AG04449 (cell line): ENCODE results near the gene FRAS1.

Experiments used
- CTCF ChIA-PET: fragments of 350-600 bp; formaldehyde crosslinking; extraction: SDS; loops from one replicate; lab custom pipeline; 2021; ENCODE audit warnings: antibody characterized with exemption; lab: Yijun Ruan, JAX
- POLR2A ChIA-PET: fragments of 400-600, 350-600 bp; formaldehyde crosslinking; extraction: SDS; loops from one replicate; lab custom pipeline; 2020; ENCODE audit warnings: antibody characterized with exemption, inconsistent platforms; lab: Yijun Ruan, JAX
- DNase-seq: peaks from one replicate; pipeline ENCODE4 v3.0.0-alpha.2; 2010; ENCODE audit warnings: low read depth, low spot score
- H3K4me3 ChIP-seq: 2 replicates; pipeline ENCODE4 v1.5.1; 2011; ENCODE audit warnings: low read depth, mild to moderate bottlenecking, control low read depth, low read length
- TF ChIP-seq, protein P1 (sequence below): IDR thresholded peaks from one replicate; pipeline ENCODE4 v1.5.1; 2011; ENCODE audit warnings: mild to moderate bottlenecking, moderate library complexity, low read length, control low read depth, inconsistent platforms; ENCODE audit not compliant: insufficient read depth; ENCODE audit errors: missing control alignments

The FRAS1 gene

DNA sequence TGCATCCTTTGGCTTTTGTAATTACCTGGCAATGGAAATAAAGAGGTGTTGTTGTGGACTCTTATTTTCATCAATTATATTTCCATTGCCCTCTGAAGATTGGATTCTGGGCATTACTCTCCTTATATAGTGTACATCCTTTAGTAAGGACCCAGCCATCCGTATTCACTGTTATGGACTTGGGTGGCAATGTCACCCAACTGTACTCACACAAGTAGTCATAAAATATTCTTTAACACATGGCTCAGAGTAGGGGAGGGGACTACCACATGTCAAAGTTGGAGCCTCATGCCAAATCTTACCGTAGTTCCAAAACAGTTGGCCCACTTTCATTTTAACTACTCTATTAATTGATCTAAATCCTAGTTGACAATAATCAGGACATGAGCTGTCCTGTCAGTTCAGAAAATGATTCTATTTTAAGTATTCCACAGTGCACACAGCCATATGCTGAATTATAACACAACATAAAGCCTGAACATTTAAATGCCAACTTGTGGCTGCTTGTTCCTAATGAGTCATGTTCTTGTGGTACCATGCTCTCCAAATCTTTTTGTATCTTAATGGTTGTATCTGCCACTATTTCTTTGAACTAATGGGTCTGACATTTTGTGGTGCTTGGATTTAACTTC, 4.9 kb downstream of the FRAS1 start:
- CTCF ChIA-PET, result interaction anchor here (1.3 kb wide), 1 partner anchor 456 kb away, joined by 4 read pairs; no protein-coding TSS in a partner anchor
- TF ChIP-seq, protein P1, sequence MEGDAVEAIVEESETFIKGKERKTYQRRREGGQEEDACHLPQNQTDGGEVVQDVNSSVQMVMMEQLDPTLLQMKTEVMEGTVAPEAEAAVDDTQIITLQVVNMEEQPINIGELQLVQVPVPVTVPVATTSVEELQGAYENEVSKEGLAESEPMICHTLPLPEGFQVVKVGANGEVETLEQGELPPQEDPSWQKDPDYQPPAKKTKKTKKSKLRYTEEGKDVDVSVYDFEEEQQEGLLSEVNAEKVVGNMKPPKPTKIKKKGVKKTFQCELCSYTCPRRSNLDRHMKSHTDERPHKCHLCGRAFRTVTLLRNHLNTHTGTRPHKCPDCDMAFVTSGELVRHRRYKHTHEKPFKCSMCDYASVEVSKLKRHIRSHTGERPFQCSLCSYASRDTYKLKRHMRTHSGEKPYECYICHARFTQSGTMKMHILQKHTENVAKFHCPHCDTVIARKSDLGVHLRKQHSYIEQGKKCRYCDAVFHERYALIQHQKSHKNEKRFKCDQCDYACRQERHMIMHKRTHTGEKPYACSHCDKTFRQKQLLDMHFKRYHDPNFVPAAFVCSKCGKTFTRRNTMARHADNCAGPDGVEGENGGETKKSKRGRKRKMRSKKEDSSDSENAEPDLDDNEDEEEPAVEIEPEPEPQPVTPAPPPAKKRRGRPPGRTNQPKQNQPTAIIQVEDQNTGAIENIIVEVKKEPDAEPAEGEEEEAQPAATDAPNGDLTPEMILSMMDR, result no peak
- POLR2A ChIA-PET, result no interaction called here
- no peak overlapping the region for H3K4me3 ChIP-seq
- DNase-seq, result no peak

- H3K4me3 ChIP-seq, result no peak overlapping the region
- POLR2A ChIA-PET, result no interaction called here
- no peak for DNase-seq
- TF ChIP-seq, protein P1, result no peak
- CTCF ChIA-PET, result no interaction called here
Measured at GRCh38 chr4:78065508-78066192, 8.5 kb downstream of the FRAS1 start.

- ChIA-PET POLR2A (no interaction called here), CTCF (interaction anchor here (2.4 kb wide), 1 partner anchor 9 kb away, joined by 9 read pairs; no protein-coding TSS in a partner anchor)
- H3K4me3 ChIP-seq, result no peak overlapping the region
- DNase-seq, result no peak
- TF ChIP-seq, protein P1, result no peak
Measured at GRCh38 chr4:78068481-78068880, 11.4 kb downstream of the FRAS1 start.

- ChIA-PET CTCF (interaction anchor here (2.4 kb wide), 1 partner anchor 10 kb away, joined by 9 read pairs; no protein-coding TSS in a partner anchor), POLR2A (no interaction called here)
- no peak overlapping the region for H3K4me3 ChIP-seq
- TF ChIP-seq, protein P1, result no peak
- DNase-seq, result no peak
Measured at GRCh38 chr4:78069319-78069718, 12.2 kb downstream of the FRAS1 start.

DNA sequence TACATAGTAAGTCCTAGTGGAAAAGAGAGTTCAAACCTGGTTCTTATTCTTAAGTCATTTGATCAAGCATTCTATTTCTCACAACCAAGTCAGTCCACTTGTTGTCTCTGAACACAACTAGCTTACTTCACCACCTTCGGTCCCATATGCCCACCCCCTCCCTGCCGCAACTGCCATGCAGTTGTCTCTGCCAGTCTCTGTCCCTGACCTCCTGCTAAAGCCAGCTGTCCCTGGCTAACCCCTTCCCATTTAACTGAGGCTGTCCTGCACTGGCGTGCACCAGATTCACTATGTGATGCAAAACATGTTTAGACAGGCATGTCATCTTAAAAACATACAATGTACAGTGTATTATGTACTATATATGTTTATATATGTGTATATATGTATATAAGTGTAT, 12.7 kb downstream of the FRAS1 start:
- TF ChIP-seq, protein P1, result no peak
- ChIA-PET CTCF (interaction anchor here (2.4 kb wide), 1 partner anchor 11 kb away, joined by 9 read pairs; no protein-coding TSS in a partner anchor), POLR2A (no interaction called here)
- H3K4me3 ChIP-seq, result no peak overlapping the region
- no peak for DNase-seq

DNA sequence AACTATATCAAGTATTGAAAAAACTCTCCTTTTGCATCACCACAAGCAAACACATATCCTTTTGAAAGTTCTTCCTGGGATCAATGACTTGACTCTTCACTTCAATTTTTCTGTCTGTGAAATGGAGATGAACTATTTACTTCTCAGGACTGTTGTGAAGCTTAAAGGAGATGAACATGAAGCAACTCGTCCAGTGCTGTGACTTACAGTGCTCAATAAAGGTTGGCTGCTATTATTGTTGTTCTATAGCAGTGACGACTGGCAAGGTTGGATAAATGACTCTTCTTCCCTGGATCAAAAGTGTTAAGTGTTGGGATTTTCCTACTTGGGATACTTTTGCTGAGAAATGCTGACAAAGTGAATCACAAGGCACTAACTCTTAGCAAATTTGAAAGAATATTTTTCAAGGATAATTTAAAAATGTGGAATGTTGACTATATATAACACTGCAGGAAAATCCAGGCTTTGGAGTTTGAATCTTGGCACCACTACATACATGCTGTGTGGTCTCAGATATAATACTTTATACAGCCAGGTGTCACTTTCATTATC, 13.7 kb downstream of the FRAS1 start:
- no peak for DNase-seq
- CTCF ChIA-PET, result no interaction called here
- no peak overlapping the region for H3K4me3 ChIP-seq
- TF ChIP-seq, protein P1, result no peak
- POLR2A ChIA-PET, result no interaction called here
